Left colon (tissue), 2 donors: ENCODE data around the gene PRPF18. TPM values are rescaled to one million over a fixed set of nuclear protein-coding genes. Genes with fewer than 3 reads are reported as not detected.
A peak's percentile ranks its signal among the peaks of the same experiment; 100 is the strongest.

Experiments used
- ATAC-seq: fragments of 200-7000 bp; cut with Tn5 transposase; one replicate; pipeline ENCODE4 v1.9.1; 2020; ENCODE audit warnings: mild to moderate bottlenecking, moderate library complexity
- DNase-seq, 2 donors: peaks; one replicate each; pipeline ENCODE4 v3.0.0-alpha.2; 2020
- intact Hi-C, 2 donors: fragments of 100-400 bp; cut with DNase I in 1 of 2; cut with micrococcal nuclease in 1 of 2; formaldehyde crosslinking; loops; one replicate each; pipeline versions ENCODE4 v1.11.2 to v1.14.0; 2022; cut with DNase I, micrococcal nuclease
- total RNA-seq, 2 donors: library from RNA; stranded (reverse); fragmentation: NEBNext Ultra II Directional; extraction: Animal tissue kit (Norgen Biotek cat#: 25700); gene quantifications; one replicate each; pipeline ENCODE4 v1.2.1, GENCODE V29; 2021
- donor health status: DM: no; HTN: no; CAD: no.
- donor health status: DM: yes; HTN: yes; CAD: no.

The PRPF18 gene
- total RNA-seq, 2 donors from 2014 or later = 19.8 to 22.4 TPM

- intact Hi-C loops = no loop called here
- DNase-seq (no peak), ATAC-seq (no peak)
These were observed 46.2 kb downstream of the PRPF18 start for GRCh38 chr10:13632884-13633440.

- intact Hi-C loops = no loop called here
- DNase-seq (peak in 1 of 2 donors; percentile 52), ATAC-seq (peak; percentile 16)
These were observed 46.9 kb downstream of the PRPF18 start for GRCh38 chr10:13633689-13634088.

GRCh38 chr10:13634207-13634606 is 47.4 kb downstream of the PRPF18 start:
- DNase-seq (no peak), ATAC-seq (no peak)
- intact Hi-C loops = no loop called here

- DNase-seq (no peak), ATAC-seq (no peak)
- intact Hi-C loops = no loop called here
These were observed 50.0 kb downstream of the PRPF18 start for GRCh38 chr10:13636776-13637175.

GRCh38 chr10:13637303-13637856 is 50.6 kb downstream of the PRPF18 start:
- intact Hi-C loops = no loop called here
- DNase-seq (no peak), ATAC-seq (no peak)

- intact Hi-C loops = no loop called here
- DNase-seq = no peak
- ATAC-seq = no peak
These were observed 51.1 kb downstream of the PRPF18 start for GRCh38 chr10:13637894-13638293.

- intact Hi-C loops = no loop called here
- ATAC-seq (no peak), DNase-seq (no peak)
These were observed 55.5 kb downstream of the PRPF18 start for GRCh38 chr10:13642293-13642692.

- intact Hi-C loops = no loop called here
- DNase-seq = no peak
- ATAC-seq = no peak
These were observed 56.3 kb downstream of the PRPF18 start for GRCh38 chr10:13643016-13643415.

GRCh38 chr10:13644866-13645265 is 58.1 kb downstream of the PRPF18 start:
- no peak for DNase-seq
- ATAC-seq = no peak
- intact Hi-C loops = no loop called here

GRCh38 chr10:13648425-13648824 is 61.7 kb downstream of the PRPF18 start:
- ATAC-seq (no peak), DNase-seq (no peak)
- intact Hi-C loops = no loop called here

- ATAC-seq (no peak), DNase-seq (no peak)
- intact Hi-C loops = no loop called here
These were observed 63.2 kb downstream of the PRPF18 start for GRCh38 chr10:13649844-13650520.

- ATAC-seq (no peak), DNase-seq (no peak)
- intact Hi-C loops = no loop called here
These were observed 64.2 kb downstream of the PRPF18 start for GRCh38 chr10:13650961-13651360.

- ATAC-seq = no peak
- no peak for DNase-seq
- intact Hi-C loops = no loop called here
These were observed 65.4 kb downstream of the PRPF18 start for GRCh38 chr10:13651969-13652720.

GRCh38 chr10:13652860-13653259 is 66.1 kb downstream of the PRPF18 start:
- no peak for DNase-seq
- ATAC-seq = no peak
- intact Hi-C loops = no loop called here

- intact Hi-C loops = no loop called here
- no peak for ATAC-seq
These were observed 67.5 kb downstream of the PRPF18 start for GRCh38 chr10:13654118-13654830.

GRCh38 chr10:13654846-13655245 is 68.1 kb downstream of the PRPF18 start:
- no peak for DNase-seq
- intact Hi-C loops = no loop called here
- no peak for ATAC-seq

More at GRCh38 chr10:13654118-13654830, 67.5 kb downstream of the PRPF18 start:
- DNase-seq = no peak

- intact Hi-C loops = no loop called here
- ATAC-seq (no peak), DNase-seq (no peak)
These were observed 69.8 kb downstream of the PRPF18 start for GRCh38 chr10:13656337-13657100.

- intact Hi-C loops = no loop called here
- ATAC-seq = no peak
- DNase-seq = no peak
These were observed 70.4 kb downstream of the PRPF18 start for GRCh38 chr10:13657101-13657680.
